BJ (cell line): ENCODE measurements around the gene TFCP2. TPM values are rescaled to one million over a fixed set of nuclear protein-coding genes. Genes with fewer than 3 reads are reported as not detected.

Source experiments
- CTCF ChIA-PET: fragments of 350-600 bp; formaldehyde crosslinking; extraction: SDS; loops from one replicate; lab custom pipeline; 2021; ENCODE audit warnings: antibody characterized with exemption, inconsistent platforms; lab: Yijun Ruan, JAX
- POLR2A ChIA-PET: fragments of 300-600 bp; sonication (Branson Sonifier 250); formaldehyde crosslinking; extraction: SDS; loops from one replicate; lab custom pipeline; 2021; ENCODE audit warnings: antibody characterized with exemption; lab: Charles Lee
- DNase-seq: peaks from one replicate; pipeline ENCODE4 v3.0.0-alpha.2; 2011; ENCODE audit warnings: low read depth
- H3K27me3 ChIP-seq: 2 replicates; pipeline ENCODE4 v1.6.0; 2011; ENCODE audit warnings: low read length; ENCODE audit not compliant: control insufficient read depth, insufficient read depth
- H3K36me3 ChIP-seq: 2 replicates; pipeline ENCODE4 v1.5.1; 2011; ENCODE audit warnings: low read length; ENCODE audit not compliant: control insufficient read depth, insufficient read depth
- H3K4me3 ChIP-seq: 2 replicates; pipeline ENCODE4 v1.5.1; 2011; ENCODE audit warnings: low read depth, mild to moderate bottlenecking, control low read depth, low read length
- CTCF ChIP-seq: IDR thresholded peaks from 2 replicates; pipeline ENCODE4 v1.5.1; 2011; ENCODE audit warnings: low read depth, mild to moderate bottlenecking, control low read depth, inconsistent platforms, low read length, moderate library complexity; ENCODE audit not compliant: insufficient read depth
- polyA plus RNA-seq: library from polyadenylated mRNA; depleted of rRNA; stranded (reverse); fragments of >200 nt; gene quantifications from 2 replicates; pipeline ENCODE4 v1.2.3, GENCODE V29; 2011

The TFCP2 gene
- polyA plus RNA-seq, 1 experiment: 11.4 TPM

DNA sequence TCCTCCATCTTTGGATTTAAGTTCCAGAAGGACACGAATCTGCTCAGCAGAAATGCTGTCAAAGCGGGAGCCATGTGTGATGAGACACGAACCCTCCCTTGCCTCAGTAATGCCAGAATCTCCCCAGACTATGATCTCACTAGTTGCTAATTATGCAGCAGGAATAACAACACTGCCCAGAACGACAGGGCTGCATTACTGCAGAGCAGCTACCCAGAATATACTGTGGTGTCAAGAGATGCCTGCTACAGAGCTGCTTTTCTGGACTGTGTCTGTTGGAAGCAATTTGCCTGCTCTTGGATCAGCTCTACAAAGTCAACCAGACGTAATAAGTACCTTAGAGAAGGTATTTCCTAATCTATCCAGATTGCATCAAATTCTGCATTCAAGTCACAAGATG, 95.0 kb downstream of the TFCP2 start:
- no peak for DNase-seq
- ChIA-PET POLR2A (no interaction called here), CTCF (no interaction called here)
- H3K36me3 ChIP-seq: peaks cover 5% of the 10 kb centered on the region
- TF ChIP-seq CTCF: no peak
- H3K27me3 ChIP-seq: no peaks in the 10 kb centered on the region
- H3K4me3 ChIP-seq: no peak overlapping the region

DNA sequence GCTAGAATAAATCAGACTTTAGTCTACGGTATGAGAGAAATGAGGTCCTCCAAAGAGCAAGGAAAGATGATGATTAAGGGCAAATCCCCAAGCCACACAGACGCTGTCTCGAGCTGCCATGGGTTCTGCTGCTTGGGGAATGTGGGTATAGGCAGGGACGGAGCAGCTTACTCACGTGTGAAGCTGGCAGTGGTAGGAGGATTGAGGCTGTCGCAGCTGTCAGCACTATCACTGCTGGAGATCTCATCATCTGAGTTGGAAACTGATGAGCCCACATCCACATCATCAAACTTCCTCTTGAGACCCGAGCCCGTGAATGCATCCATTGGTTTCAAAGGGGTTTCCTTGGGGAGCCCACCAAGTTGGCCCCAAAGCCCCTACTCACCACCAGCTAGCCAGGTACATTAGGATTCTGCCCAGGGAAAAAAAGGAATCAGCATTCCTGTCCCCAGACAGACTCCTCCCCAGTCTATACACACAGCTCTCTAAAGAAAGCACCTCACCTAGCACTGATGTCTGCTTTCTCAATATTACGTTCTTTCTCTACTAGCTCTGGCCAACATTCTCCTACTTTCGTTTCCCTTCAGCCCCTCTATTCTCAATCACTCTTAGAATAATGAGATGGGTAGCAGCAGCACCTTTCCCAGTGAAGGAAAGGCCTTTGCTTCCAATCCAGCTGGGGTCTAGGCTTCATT, 96.6 kb downstream of the TFCP2 start:
- ChIA-PET CTCF (interaction anchor here (0.8 to 1.4 kb wide), 3 partner anchors 9 to 265 kb away, joined by 3 to 5 read pairs (median 3); partner anchors contain the start of gene POU6F1), POLR2A (interaction anchor here (0.7 kb wide), 1 partner anchor 10 kb away, joined by 8 read pairs; no protein-coding TSS in a partner anchor)
- Histone ChIP-seq H3K4me3 (no peak overlapping the region), H3K27me3 (no peaks in the 10 kb centered on the region), H3K36me3 (peaks cover 5% of the 10 kb centered on the region)
- TF ChIP-seq CTCF: no peak
- DNase-seq: no peak

DNA sequence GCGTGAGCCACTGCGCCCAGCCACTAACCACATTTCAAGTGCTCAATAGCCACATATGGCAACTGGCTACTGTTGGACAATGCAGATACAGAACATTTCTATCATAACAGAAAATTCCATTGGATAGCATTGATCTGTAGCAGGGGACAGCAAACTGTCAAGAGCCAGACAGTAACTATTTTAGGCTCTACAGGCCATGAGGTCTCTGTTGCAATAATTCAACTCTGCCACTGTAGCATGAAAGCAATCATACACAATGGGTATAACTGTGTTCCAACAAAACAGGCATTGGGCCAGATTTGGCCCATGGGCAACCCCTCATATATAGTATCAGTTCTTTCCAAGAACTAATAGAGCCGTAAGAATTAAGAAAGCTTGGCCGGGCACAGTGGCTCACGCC, 97.5 kb downstream of the TFCP2 start:
- ChIA-PET CTCF (interaction anchor here (0.9 kb wide), 1 partner anchor 13 kb away, joined by 3 read pairs; no protein-coding TSS in a partner anchor), POLR2A (no interaction called here)
- no peak for TF ChIP-seq CTCF
- no peaks in the 10 kb centered on the region for H3K27me3 ChIP-seq
- H3K36me3 ChIP-seq: peaks cover 5% of the 10 kb centered on the region
- no peak for DNase-seq
- H3K4me3 ChIP-seq: no peak overlapping the region

- H3K27me3 ChIP-seq: no peaks in the 10 kb centered on the region
- POLR2A ChIA-PET: no interaction called here
- peaks cover 14% of the 10 kb centered on the region for H3K36me3 ChIP-seq
- CTCF ChIA-PET: interaction anchor here (1.8 kb wide), 1 partner anchor 270 kb away, joined by 3 read pairs; no protein-coding TSS in a partner anchor
- DNase-seq: no peak
- H3K4me3 ChIP-seq: no peak overlapping the region
- TF ChIP-seq CTCF: no peak
These were observed 101.3 kb downstream of the TFCP2 start for GRCh38 chr12:51071663-51072062.

DNA sequence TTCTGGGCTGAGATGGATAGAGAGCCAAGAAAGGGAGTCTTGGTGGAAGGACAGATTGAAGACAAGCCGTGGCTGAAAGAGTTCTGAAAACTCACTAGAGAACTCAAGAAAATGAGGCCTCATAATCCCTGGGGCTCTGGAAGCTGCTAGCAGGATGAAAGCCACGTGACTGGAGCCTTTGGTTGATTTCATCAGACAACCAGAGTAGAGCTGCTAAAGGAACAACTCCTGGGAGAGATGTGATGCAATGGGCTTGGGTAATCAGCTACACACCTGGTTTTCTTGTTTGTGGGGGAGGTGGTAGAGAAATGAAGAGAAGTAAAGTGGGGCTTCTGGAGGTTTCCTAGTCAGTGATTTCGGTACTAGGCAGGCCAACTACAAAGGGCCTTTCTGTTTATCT, 102.9 kb downstream of the TFCP2 start:
- TF ChIP-seq CTCF: no peak
- Histone ChIP-seq H3K4me3 (no peak overlapping the region), H3K36me3 (peaks cover 11% of the 10 kb centered on the region), H3K27me3 (no peaks in the 10 kb centered on the region)
- no peak for DNase-seq
- CTCF ChIA-PET: no interaction called here
- POLR2A ChIA-PET: interaction anchor here (0.6 kb wide), 1 partner anchor 36 kb away, joined by 7 read pairs; no protein-coding TSS in a partner anchor
